HFF-Myc (cell line): ENCODE measurements around the gene CNTD1.

ENCODE experiments used
- DNase-seq: peaks from one replicate; pipeline ENCODE4 v3.0.0-alpha.2; 2011; ENCODE audit warnings: low read depth; ENCODE audit errors: extremely low read depth
- H3K4me3 ChIP-seq: replicated peaks from 2 replicates; pipeline ENCODE4 v1.5.1; 2011; ENCODE audit warnings: low read depth, mild to moderate bottlenecking, control low read depth, low read length
- CTCF ChIP-seq: IDR thresholded peaks from 2 replicates; pipeline ENCODE4 v1.5.1; 2012; ENCODE audit warnings: mild to moderate bottlenecking, low read depth, low read length, control low read depth; ENCODE audit errors: missing control alignments

Gene CNTD1

DNA sequence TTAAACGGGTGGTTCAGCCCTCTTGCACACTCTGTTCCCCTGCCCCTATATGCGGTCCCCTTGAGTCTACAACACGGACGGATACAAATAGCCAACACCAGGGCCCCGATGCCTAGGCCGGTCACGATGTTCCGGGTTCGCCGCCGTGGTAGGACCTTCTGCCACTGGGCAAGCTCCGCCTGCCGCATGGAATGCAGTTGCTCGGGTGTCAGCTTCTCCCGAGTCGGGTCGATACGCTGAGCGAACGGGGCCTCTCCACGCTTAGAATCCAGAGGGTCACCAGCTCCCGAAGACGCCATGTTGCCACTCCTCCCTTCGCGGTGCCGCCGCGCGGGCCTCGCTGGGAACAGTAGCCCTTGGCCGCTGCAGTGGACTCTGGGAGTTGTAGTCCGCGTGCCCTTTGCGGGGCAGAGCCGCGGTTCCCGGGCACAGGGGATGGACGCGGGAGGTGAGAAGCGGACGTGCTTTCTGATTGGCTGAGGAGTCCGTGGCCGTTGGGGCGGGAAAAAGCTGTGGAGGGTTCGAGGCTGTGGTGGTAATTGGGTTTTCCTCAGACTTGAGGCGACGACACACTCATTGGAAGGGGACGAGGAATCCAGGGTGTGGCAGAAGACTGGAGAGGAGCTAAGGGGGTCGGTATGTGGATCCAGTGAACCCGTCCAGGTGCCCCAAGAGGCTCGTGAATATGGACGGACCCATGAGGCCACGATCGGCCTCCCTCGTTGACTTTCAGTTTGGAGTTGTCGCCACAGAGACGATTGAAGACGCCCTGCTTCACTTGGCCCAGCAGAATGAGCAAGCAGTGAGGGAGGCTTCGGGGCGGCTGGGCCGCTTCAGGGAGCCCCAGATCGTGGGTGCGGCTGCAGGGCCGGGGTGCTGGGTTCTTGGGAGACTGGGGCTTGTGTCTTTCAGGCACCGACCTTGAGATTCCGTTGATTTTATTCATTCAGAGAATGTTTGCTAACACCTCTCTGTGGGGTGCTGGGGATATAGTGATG, at the start of gene CNTD1, which contains the start of gene COA3:
Gene CNTD1, plus strand, starts transcription at position 479 of the 998 bp plus-strand sequence. Its CDS starts 207 bp downstream, at position 686.
Gene COA3, minus strand, starts transcription at position 322 of the 998 bp plus-strand sequence. Its CDS starts 23 bp downstream, at position 299.
- H3K4me3 ChIP-seq = peak within 1 kb of the TSS; percentile 59
- no peak for TF ChIP-seq CTCF
- peak; percentile 56 for DNase-seq

DNA sequence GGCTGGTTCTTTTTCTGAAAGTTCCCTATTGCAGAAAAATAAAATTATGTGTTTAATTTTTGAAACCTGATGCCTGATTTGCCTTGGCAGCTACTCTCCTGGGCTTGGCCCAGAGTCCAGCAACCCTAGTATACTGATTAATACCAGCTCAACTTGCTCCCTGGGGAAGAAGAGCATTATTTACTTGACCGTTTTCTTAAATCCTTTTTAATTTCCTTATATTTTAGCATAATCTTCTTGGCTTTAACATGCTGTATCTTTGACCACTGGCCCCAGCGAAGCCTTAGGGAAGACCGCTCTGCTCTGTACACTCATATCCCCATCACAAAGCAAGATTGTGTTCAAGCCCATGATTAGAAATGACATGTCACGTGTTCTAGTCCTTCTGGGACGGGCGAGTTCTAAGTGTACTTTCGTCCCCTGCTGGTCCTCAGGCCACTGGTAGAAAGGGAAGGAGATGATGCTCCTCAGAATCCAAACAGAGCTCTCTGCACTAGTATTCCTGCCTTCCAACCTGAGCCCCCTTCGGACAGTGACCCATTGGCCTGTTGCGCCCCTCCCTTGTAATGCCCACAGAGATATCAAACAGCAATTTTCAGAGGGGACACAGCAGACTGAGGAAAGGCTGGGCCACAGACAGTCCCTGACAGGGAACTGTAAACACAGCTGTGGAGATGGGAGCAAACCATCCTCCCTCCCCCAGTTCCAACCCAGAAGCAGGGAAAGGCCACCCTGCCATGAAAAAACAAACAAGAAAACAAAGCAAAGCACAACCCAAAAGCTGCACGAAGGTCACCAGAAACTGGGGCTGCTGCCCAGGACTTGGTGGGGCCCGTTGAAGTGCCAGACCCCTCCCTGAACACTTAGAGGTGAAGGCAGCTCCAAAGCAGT, 49.5 kb upstream of the CNTD1 start:
- DNase-seq = no peak
- H3K4me3 ChIP-seq = no peak overlapping the region
- no peak for TF ChIP-seq CTCF

DNA sequence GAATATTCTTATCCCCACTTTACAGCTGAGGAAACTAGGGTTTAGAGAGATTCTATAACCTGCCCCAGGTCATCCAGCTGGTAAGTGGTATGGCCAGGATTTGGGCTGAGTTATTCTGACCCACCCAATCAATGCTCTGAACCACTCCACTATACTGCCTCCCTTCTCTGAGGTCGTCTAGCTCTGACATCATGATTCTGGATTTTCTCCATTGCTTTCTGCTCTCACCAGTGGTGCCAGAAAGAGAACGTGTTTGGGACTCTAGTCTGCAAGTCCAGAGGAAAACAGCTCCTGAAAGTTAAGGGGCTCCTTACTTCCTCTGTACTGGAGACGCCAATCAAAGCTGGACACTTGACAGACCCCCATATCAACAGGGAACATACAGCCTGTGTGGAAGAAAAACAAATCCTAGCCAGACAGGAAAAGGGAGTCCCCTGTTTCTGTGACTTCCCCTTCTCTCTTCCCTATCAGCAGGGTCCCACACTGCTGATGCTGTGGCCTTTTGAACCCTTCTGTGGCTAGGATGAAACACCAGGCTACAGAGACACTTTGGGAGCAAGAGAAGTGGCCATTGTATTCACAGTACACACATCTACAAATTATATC, 47.8 kb upstream of the CNTD1 start:
- DNase-seq = no peak
- no peak for TF ChIP-seq CTCF

GRCh38 chr17:42751628-42752027, 47.0 kb upstream of the CNTD1 start:
- no peak for TF ChIP-seq CTCF
- DNase-seq = no peak

More for the DNA sequence above, 47.8 kb upstream of the CNTD1 start:
- H3K4me3 ChIP-seq = no peak overlapping the region

GRCh38 chr17:42754782-42755181, 43.9 kb upstream of the CNTD1 start:
- DNase-seq = no peak
- no peak for TF ChIP-seq CTCF
- no peak overlapping the region for H3K4me3 ChIP-seq

More at GRCh38 chr17:42751628-42752027, 47.0 kb upstream of the CNTD1 start:
- no peak overlapping the region for H3K4me3 ChIP-seq
